Fibroblast of villous mesenchyme (primary cell): ENCODE results near the gene SETMAR. TPM values are rescaled to one million over a fixed set of nuclear protein-coding genes. Genes with fewer than 3 reads are reported as not detected.
"Not testable (repeated sequence)": the region's sequence is repeated elsewhere in the genome, so short reads cannot be mapped to it uniquely, and the experiment has no call there.

ENCODE experiments used
- DNase-seq: peaks from one replicate; pipeline ENCODE4 v3.0.0-alpha.2; 2010; ENCODE audit warnings: low read depth
- H3K4me3 ChIP-seq: 2 replicates; pipeline ENCODE4 v1.5.1; 2011; ENCODE audit warnings: low read depth, mild to moderate bottlenecking, low read length
- CTCF ChIP-seq: IDR thresholded peaks from 2 replicates; pipeline ENCODE4 v1.5.1; 2012; ENCODE audit warnings: low read depth, mild to moderate bottlenecking, low read length; ENCODE audit not compliant: insufficient read depth
- total RNA-seq: library from RNA; depleted of rRNA; stranded (reverse); fragments of >200 nt; gene quantifications from 2 replicates; pipeline ENCODE4 v1.2.3, GENCODE V29; 2012

Gene SETMAR
- total RNA-seq, 1 donor: 9.1 TPM

GRCh38 chr3:4323246-4324027 is 20.3 kb downstream of the SETMAR start:
- DNase-seq: no peak
- H3K4me3 ChIP-seq: no peak overlapping the region
- TF ChIP-seq CTCF: no peak

- no peak for DNase-seq
- no peak overlapping the region for H3K4me3 ChIP-seq
- TF ChIP-seq CTCF: no peak
Observed at GRCh38 chr3:4326868-4327267, 23.7 kb downstream of the SETMAR start.

- not testable (repeated sequence) for H3K4me3 ChIP-seq, DNase-seq
Observed at GRCh38 chr3:4329806-4330205, 26.6 kb downstream of the SETMAR start.

GRCh38 chr3:4332111-4332510 is 28.9 kb downstream of the SETMAR start:
- no peak for TF ChIP-seq CTCF
- DNase-seq: no peak
- no peak overlapping the region for H3K4me3 ChIP-seq

- no peak overlapping the region for H3K4me3 ChIP-seq
- no peak for TF ChIP-seq CTCF
- no peak for DNase-seq
Observed at GRCh38 chr3:4332574-4332973, 29.4 kb downstream of the SETMAR start.

- H3K4me3 ChIP-seq: no peak overlapping the region
- no peak for DNase-seq
- no peak for TF ChIP-seq CTCF
Observed at GRCh38 chr3:4332991-4333390, 29.8 kb downstream of the SETMAR start.

GRCh38 chr3:4334548-4334947 is 31.4 kb downstream of the SETMAR start:
- H3K4me3 ChIP-seq: no peak overlapping the region
- TF ChIP-seq CTCF: no peak
- no peak for DNase-seq
